Endothelial cell of umbilical vein (primary cell): Measurements from ENCODE around the gene METTL27. TPM values are rescaled to one million over a fixed set of nuclear protein-coding genes. Genes with fewer than 3 reads are reported as not detected.

ENCODE experiments used
- BruUV-seq: library from RNA; stranded (reverse); fragments of 400-500 nt; replicated peaks from 2 replicates; lab custom pipeline; 2021; lab: Mats Ljungman, UMichigan
- CTCF ChIA-PET: fragments of 300-600, 350-600 bp; sonication (Branson Sonifier 250); formaldehyde crosslinking; loops from one replicate; lab custom pipeline; 2021; ENCODE audit warnings: antibody characterized with exemption, inconsistent platforms; lab: Charles Lee
- POLR2A ChIA-PET: fragments of 300-600, 350-600 bp; sonication (Branson Sonifier 250); formaldehyde crosslinking; loops from one replicate; lab custom pipeline; 2021; ENCODE audit warnings: antibody characterized with exemption, inconsistent platforms; lab: Charles Lee
- DNase-seq: peaks from one replicate; pipeline ENCODE4 v3.0.0-alpha.2; 2011; ENCODE audit warnings: low read depth, low spot score
- FAIRE-seq: peaks from 2 replicates; lab custom pipeline; 2011; peaks lifted over from hg19 to GRCh38; lab: Jason Lieb, UNC
- H2AFZ ChIP-seq: 2 replicates; pipeline ENCODE4 v1.6.0; 2012; ENCODE audit warnings: low read depth, low read length, control low read depth, inconsistent platforms
- H3K27ac ChIP-seq: 2 replicates; pipeline ENCODE4 v1.5.1; 2011; ENCODE audit warnings: low read depth, mild to moderate bottlenecking, control low read depth, low read length, moderate library complexity; ENCODE audit not compliant: insufficient read depth
- H3K27me3 ChIP-seq, 2 experiments: 2 replicates each; pipeline versions ENCODE4 v1.6.0 to v1.6.1; 2011; ENCODE audit warnings: low read length in 2 of 2, mixed read lengths in 1 of 2; ENCODE audit not compliant: control insufficient read depth in 2 of 2, insufficient read depth in 2 of 2
- H3K36me3 ChIP-seq, 2 experiments: 2 replicates in 1 of 2; 3 replicates in 1 of 2; pipeline ENCODE4 v1.5.1; 2011; ENCODE audit warnings: low read length in 2 of 2, mild to moderate bottlenecking in 1 of 2, moderate library complexity in 1 of 2; ENCODE audit not compliant: control insufficient read depth in 2 of 2, insufficient read depth in 2 of 2; ENCODE audit errors: extremely low read depth in 1 of 2
- H3K4me1 ChIP-seq: 3 replicates; pipeline ENCODE4 v1.5.1; 2011; ENCODE audit warnings: mild to moderate bottlenecking, low read length; ENCODE audit not compliant: control insufficient read depth, insufficient read depth; ENCODE audit errors: extremely low read depth
- H3K4me2 ChIP-seq: 2 replicates; pipeline ENCODE4 v1.6.1; 2011; ENCODE audit warnings: low read length, control low read depth, mixed read lengths; ENCODE audit not compliant: insufficient read depth
- H3K4me3 ChIP-seq, 3 experiments: fragments of 200-600 bp in 1 of 3; sonication (generic), shearing (Covaris generic) in 1 of 3; replicated peaks in 1 of 3; 2 replicates each; pipeline ENCODE4 v1.5.1; 2011 to 2016; ENCODE audit warnings: control low read depth in 3 of 3, low read length in 3 of 3, mild to moderate bottlenecking in 2 of 3, inconsistent platforms in 1 of 3, low read depth in 1 of 3, moderate library complexity in 1 of 3; ENCODE audit not compliant: insufficient read depth in 1 of 3
- H3K79me2 ChIP-seq: 2 replicates; pipeline ENCODE4 v1.6.0; 2012; ENCODE audit warnings: low read length, inconsistent platforms; ENCODE audit not compliant: control insufficient read depth, insufficient read depth
- H3K9ac ChIP-seq: replicated peaks from 2 replicates; pipeline ENCODE3; 2011; ENCODE audit warnings: low read length, control low read depth; ENCODE audit not compliant: insufficient read depth; ENCODE audit errors: extremely low read depth
- H3K9me1 ChIP-seq: replicated peaks from 3 replicates; pipeline ENCODE4 v1.6.0; 2011; ENCODE audit warnings: mild to moderate bottlenecking, low read length; ENCODE audit not compliant: control insufficient read depth, insufficient read depth; ENCODE audit errors: extremely low read depth
- H3K9me3 ChIP-seq: replicated peaks from 2 replicates; pipeline ENCODE4 v1.5.1; 2012; ENCODE audit warnings: low read length, inconsistent platforms; ENCODE audit not compliant: control insufficient read depth, insufficient read depth
- H4K20me1 ChIP-seq: replicated peaks from 2 replicates; pipeline ENCODE3; 2011; ENCODE audit warnings: mild to moderate bottlenecking, low read length; ENCODE audit not compliant: control insufficient read depth, insufficient read depth; ENCODE audit errors: extremely low read depth
- CTCF ChIP-seq, 2 donors: IDR thresholded peaks; 1 replicate in 1 of 2; 2 replicates in 1 of 2; pipeline ENCODE4 v1.5.1; 2011; ENCODE audit warnings: low read length in 2 of 2, mild to moderate bottlenecking in 2 of 2, moderate library complexity in 2 of 2, control low read depth in 1 of 2, inconsistent platforms in 1 of 2, low read depth in 1 of 2; ENCODE audit not compliant: insufficient read depth in 1 of 2; ENCODE audit errors: extremely low read depth in 1 of 2
- EZH2 ChIP-seq: IDR thresholded peaks from 2 replicates; pipeline ENCODE4 v1.6.1; 2012; ENCODE audit warnings: borderline replicate concordance, low read depth, mild to moderate bottlenecking, moderate library complexity, low read length, inconsistent platforms; ENCODE audit not compliant: severe bottlenecking
- FOS ChIP-seq: IDR thresholded peaks from 2 replicates; pipeline ENCODE4 v1.6.1; 2011; ENCODE audit warnings: mild to moderate bottlenecking, low read length, moderate library complexity, borderline replicate concordance; ENCODE audit not compliant: insufficient read depth
- GATA2 ChIP-seq: IDR thresholded peaks from 2 replicates; pipeline ENCODE4 v1.7.0; 2011; ENCODE audit warnings: low read depth, mild to moderate bottlenecking, moderate library complexity, mixed read lengths, low read length; ENCODE audit not compliant: insufficient read length, insufficient read depth
- JUN ChIP-seq: IDR thresholded peaks from 2 replicates; pipeline ENCODE4 v1.6.1; 2011; ENCODE audit warnings: borderline replicate concordance, low read depth; ENCODE audit not compliant: insufficient read length, insufficient read depth
- MAX ChIP-seq: IDR thresholded peaks from 2 replicates; pipeline ENCODE4 v1.6.1; 2011; ENCODE audit not compliant: insufficient read depth, insufficient read length
- MYC ChIP-seq: IDR thresholded peaks from one replicate; pipeline ENCODE4 v1.6.1; 2011; ENCODE audit warnings: mild to moderate bottlenecking, low read depth, low read length
- POLR2A ChIP-seq: IDR thresholded peaks from 2 replicates; pipeline ENCODE4 v1.6.1; 2012; ENCODE audit warnings: low read depth, mild to moderate bottlenecking, control low read depth, low read length
- POLR2AphosphoS5 ChIP-seq: IDR thresholded peaks from 2 replicates; pipeline ENCODE4 v1.6.1; 2012; ENCODE audit warnings: low read depth, mild to moderate bottlenecking, control low read depth, low read length, moderate library complexity; ENCODE audit not compliant: insufficient read depth
- dilution Hi-C: fragments of 300-500 bp; cut with MboI; formaldehyde crosslinking; loops from one replicate; pipeline ENCODE4 v1.15.0; 2019; ENCODE audit warnings: low sequenced_read_pairs; ENCODE audit not compliant: extremely low pct_ligation_motif_present
- intact Hi-C: fragments of 100-400 bp; cut with micrococcal nuclease; formaldehyde crosslinking; loops from one replicate; pipeline ENCODE4 v1.10.0; 2022
- polyA plus RNA-seq, 4 experiments: library from polyadenylated mRNA; depleted of rRNA in 3 of 4; stranded (reverse) in 3 of 4; unstranded in 1 of 4; fragments of >200 nt; gene quantifications; 2 replicates each; pipeline versions ENCODE4 v1.2.1 to v1.2.3, GENCODE V29; 2011 to 2012; ENCODE audit warnings: missing spikeins in 1 of 4
- total RNA-seq: library from RNA; stranded (reverse); gene quantifications from 2 replicates; pipeline ENCODE4 v1.2.3, GENCODE V29; 2021

Gene METTL27
- total and polyA plus RNA-seq, 2 donors (not counting 3 experiments of a cell fraction or from before 2014, with no cell fraction given): 6.9 to 10.8 TPM

- Histone ChIP-seq H3K36me3 (no peaks in the 10 kb centered on the region), H3K4me3 (no peak overlapping the region), H3K27me3 (no peaks in the 10 kb centered on the region), H4K20me1 (no peaks in the 10 kb centered on the region), H3K9ac (no peak overlapping the region), H3K79me2 (no peaks in the 10 kb centered on the region), H3K9me1 (no peaks in the 10 kb centered on the region), H3K27ac (no peak overlapping the region), H3K4me2 (no peak overlapping the region), H3K4me1 (no peaks in the 10 kb centered on the region), H3K9me3 (no peaks in the 10 kb centered on the region), H2AFZ (no peak overlapping the region)
- ChIA-PET CTCF (interaction anchor here (0.8 to 1.3 kb wide), 2 partner anchors 20 to 36 kb away, joined by 3 read pairs; no protein-coding TSS in a partner anchor), POLR2A (interaction anchor here (0.6 kb wide), 1 partner anchor 116 kb away, joined by 3 read pairs; no protein-coding TSS in a partner anchor)
- no TSS peak for BruUV-seq
- dilution Hi-C loops (no loop called here), intact Hi-C loops (no loop called here)
- no peak for DNase-seq
- TF ChIP-seq MAX (no peak), POLR2AphosphoS5 (no peak), CTCF (IDR thresholded peaks at IDR 0.05; ENCODE audit: extremely low read depth in 1 of 2, insufficient read depth in 1 of 2, low read depth in 1 of 2, low read length in 2 of 2) (no peak), POLR2A (no peak), MYC (no peak), FOS (no peak), JUN (no peak), GATA2 (no peak), EZH2 (no peak)
- FAIRE-seq: no peak
Observed at GRCh38 chr7:73820013-73820412, 22.3 kb downstream of the METTL27 start.
